GM12875 (cell line): Measurements from ENCODE around the gene USB1.

Experiments
- H3K4me3 ChIP-seq: one replicate; pipeline ENCODE4 v1.5.1; 2011; ENCODE audit warnings: low read depth, low read length, control low read depth
- TF ChIP-seq, protein P1 (sequence below): IDR thresholded peaks from 2 replicates; pipeline ENCODE4 v1.5.1; 2011; ENCODE audit warnings: low read depth, mild to moderate bottlenecking, control low read depth, inconsistent platforms, low read length, moderate library complexity, borderline replicate concordance; ENCODE audit not compliant: insufficient read depth

The USB1 gene

DNA sequence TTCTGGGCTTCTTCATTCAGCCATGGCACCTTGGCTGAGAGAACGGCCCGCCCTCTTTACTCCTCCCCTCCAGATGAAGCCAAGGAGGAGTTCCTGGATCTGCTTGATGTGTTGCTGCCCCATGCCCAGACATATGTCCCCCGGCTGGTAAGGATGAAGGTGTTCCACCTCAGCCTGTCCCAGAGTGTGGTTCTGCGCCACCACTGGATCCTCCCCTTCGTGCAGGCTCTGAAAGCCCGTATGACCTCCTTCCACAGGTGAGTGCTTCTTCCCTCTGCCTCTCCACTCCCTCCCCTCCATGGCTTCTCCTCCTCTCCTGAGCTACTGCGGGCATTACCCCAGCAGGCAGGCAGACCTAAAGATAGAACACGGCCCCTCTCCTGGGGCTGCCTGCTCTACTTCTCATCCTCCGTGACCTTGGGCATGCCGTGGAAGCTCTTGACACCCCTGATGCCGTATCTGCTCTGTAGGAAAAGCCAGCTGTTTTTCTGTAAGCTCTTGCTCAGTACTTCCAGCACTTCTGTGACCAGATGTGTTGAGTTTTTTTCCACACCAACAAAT is 8.7 kb downstream of the USB1 start:
- H3K4me3 ChIP-seq: no peak overlapping the region
- TF ChIP-seq, protein P1, sequence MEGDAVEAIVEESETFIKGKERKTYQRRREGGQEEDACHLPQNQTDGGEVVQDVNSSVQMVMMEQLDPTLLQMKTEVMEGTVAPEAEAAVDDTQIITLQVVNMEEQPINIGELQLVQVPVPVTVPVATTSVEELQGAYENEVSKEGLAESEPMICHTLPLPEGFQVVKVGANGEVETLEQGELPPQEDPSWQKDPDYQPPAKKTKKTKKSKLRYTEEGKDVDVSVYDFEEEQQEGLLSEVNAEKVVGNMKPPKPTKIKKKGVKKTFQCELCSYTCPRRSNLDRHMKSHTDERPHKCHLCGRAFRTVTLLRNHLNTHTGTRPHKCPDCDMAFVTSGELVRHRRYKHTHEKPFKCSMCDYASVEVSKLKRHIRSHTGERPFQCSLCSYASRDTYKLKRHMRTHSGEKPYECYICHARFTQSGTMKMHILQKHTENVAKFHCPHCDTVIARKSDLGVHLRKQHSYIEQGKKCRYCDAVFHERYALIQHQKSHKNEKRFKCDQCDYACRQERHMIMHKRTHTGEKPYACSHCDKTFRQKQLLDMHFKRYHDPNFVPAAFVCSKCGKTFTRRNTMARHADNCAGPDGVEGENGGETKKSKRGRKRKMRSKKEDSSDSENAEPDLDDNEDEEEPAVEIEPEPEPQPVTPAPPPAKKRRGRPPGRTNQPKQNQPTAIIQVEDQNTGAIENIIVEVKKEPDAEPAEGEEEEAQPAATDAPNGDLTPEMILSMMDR: no peak

DNA sequence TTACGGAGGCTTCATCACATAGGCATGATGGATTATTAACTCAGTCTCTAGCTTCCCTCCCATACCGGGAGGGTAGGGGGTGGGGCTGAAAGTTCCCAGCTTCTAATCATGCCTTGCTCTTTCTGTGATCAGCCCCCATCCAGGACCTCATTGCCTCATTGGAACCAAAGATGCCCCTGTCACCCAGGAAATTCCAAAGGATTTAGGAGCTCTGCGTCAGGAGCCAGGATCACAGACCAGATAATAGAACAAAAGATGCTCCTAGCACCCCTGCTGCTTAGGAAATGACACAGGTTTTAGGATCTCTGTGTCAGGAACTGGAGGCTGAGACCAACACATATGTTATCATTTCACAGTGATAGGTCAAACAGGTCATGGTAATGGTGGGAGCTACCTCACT is 9.7 kb downstream of the USB1 start:
- H3K4me3 ChIP-seq: no peak overlapping the region
- TF ChIP-seq, protein P1: no peak

DNA sequence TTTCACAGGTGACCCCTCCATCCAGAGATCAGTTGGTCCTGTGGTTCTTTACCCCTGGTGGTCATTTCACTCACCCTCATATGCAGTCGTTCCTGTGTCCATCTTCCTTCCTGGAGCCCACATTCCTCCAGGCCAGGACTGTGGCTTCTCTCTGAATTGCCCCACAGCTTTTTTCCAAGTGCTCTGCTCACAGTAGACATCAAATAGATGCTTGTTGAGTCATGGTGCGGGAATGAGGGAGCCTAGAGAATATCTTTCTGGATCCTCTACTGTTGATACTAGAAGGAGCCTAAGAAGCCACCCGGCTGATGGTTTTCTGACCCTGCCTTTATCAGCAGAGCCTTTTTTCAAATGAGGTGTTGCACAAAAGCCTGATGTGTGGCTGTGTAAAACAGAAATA is 10.4 kb downstream of the USB1 start:
- no peak overlapping the region for H3K4me3 ChIP-seq
- TF ChIP-seq, protein P1: no peak

DNA sequence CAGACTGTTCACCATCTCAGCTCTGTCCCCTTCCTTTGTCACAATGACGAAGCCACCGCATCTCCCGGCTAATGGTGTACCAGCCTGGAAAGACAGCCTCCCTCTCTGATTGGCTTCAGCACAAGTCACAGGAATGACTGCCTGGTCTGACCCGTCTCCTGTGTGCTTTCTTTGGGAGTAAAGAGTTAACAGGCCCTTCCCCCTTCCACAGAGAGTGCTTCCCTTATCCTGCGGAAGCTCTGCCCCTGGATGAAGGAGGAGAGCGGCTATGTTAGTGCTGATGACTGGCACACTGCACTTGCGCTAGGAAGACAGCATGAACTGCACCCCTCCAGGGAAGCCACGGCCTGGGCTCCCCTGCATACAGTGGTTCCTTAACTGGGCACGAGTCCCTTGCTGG is 11.3 kb downstream of the USB1 start:
- no peak overlapping the region for H3K4me3 ChIP-seq
- TF ChIP-seq, protein P1: no peak

DNA sequence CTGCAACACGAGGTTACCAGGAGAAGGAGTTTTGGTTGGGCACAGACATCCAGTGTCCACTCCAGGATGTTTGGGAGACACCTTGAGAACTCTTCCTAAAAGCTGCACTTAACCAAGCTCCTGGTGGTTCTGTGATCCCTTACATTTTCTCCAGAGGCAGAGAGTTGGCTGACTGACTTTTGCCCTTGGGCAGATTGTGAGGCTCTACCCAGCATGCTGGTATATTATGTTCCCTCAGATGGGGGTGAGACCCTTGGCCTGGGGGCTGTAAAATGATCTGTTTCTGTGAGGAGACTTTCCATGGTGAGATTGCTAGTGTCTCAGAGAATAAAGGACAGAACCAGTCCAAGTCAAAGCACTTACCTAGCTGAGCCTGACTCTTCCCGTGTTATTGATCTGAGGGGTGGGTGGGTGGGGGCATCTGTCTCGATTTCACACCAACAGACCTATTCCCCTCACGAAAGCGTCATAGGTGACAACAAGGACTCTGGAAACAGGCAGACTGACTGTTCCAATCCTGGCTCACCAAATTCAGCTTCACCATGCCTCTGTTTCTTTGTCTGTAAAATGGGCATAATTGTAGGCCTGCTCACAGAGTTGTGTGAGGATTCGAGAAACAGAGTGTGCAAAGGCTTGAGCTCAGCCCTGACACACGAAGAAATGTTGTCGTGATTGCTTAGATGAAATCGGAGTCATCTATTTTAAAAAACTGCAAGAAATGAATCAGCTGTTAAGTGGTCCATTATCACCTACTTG is 12.2 kb downstream of the USB1 start:
- H3K4me3 ChIP-seq: no peak overlapping the region
- TF ChIP-seq, protein P1: no peak

DNA sequence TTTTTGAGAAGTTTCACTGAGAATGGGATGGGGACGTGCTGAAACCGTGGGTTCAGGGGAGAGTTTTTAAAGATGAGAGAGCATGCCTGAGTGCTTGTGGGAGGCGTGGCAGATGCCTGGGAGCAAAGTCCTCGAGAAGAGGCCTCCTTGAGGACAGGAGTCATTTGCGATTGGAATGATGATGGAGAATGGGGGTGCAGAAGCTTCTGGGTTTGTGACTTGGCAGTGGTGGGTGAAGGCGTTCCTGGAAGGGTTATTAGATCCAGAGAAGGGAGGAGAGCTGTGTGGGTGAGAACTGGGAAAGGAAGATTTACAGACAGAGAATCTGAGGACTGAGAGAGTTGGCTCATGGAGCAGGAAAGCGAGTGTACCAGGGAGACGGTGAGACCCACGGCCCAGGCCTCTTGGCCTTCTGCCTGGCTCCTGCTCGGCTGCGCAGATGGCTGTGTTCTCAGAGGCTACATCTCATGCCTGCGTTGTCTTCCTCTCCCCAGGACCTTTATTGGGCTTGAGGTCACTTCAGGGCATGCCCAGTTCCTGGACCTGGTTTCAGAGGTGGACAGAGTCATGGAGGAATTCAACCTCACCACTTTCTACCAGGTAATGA is 15.7 kb downstream of the USB1 start:
- H3K4me3 ChIP-seq: no peak overlapping the region
- TF ChIP-seq, protein P1: no peak

DNA sequence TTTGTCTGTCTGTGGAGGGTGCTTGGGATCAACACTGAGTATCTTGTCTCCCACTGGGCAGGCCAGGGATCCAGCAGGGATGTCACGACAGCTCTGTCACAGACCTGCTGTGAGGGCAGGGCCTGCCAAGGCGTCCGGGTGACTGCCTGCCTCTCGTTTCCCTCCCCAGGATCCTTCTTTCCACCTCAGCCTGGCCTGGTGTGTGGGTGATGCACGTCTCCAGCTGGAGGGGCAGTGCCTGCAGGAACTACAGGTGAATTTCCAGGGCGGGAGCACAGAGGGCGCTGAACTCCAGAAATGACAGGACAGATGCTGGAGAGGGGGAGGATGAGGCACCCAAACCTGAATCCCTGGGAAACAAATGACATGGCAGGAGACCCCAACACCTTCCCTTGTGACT is 17.6 kb downstream of the USB1 start:
- H3K4me3 ChIP-seq: no peak overlapping the region
- TF ChIP-seq, protein P1: no peak
